ENCODE results near the gene RPTOR.
A peak's percentile ranks its signal among the peaks of the same experiment; 100 is the strongest.
"Not testable (repeated sequence)": the region's sequence is repeated elsewhere in the genome, so short reads cannot be mapped to it uniquely, and the experiment has no call there.

Gene RPTOR, protein sequence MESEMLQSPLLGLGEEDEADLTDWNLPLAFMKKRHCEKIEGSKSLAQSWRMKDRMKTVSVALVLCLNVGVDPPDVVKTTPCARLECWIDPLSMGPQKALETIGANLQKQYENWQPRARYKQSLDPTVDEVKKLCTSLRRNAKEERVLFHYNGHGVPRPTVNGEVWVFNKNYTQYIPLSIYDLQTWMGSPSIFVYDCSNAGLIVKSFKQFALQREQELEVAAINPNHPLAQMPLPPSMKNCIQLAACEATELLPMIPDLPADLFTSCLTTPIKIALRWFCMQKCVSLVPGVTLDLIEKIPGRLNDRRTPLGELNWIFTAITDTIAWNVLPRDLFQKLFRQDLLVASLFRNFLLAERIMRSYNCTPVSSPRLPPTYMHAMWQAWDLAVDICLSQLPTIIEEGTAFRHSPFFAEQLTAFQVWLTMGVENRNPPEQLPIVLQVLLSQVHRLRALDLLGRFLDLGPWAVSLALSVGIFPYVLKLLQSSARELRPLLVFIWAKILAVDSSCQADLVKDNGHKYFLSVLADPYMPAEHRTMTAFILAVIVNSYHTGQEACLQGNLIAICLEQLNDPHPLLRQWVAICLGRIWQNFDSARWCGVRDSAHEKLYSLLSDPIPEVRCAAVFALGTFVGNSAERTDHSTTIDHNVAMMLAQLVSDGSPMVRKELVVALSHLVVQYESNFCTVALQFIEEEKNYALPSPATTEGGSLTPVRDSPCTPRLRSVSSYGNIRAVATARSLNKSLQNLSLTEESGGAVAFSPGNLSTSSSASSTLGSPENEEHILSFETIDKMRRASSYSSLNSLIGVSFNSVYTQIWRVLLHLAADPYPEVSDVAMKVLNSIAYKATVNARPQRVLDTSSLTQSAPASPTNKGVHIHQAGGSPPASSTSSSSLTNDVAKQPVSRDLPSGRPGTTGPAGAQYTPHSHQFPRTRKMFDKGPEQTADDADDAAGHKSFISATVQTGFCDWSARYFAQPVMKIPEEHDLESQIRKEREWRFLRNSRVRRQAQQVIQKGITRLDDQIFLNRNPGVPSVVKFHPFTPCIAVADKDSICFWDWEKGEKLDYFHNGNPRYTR (N-terminal part only)

DNA sequence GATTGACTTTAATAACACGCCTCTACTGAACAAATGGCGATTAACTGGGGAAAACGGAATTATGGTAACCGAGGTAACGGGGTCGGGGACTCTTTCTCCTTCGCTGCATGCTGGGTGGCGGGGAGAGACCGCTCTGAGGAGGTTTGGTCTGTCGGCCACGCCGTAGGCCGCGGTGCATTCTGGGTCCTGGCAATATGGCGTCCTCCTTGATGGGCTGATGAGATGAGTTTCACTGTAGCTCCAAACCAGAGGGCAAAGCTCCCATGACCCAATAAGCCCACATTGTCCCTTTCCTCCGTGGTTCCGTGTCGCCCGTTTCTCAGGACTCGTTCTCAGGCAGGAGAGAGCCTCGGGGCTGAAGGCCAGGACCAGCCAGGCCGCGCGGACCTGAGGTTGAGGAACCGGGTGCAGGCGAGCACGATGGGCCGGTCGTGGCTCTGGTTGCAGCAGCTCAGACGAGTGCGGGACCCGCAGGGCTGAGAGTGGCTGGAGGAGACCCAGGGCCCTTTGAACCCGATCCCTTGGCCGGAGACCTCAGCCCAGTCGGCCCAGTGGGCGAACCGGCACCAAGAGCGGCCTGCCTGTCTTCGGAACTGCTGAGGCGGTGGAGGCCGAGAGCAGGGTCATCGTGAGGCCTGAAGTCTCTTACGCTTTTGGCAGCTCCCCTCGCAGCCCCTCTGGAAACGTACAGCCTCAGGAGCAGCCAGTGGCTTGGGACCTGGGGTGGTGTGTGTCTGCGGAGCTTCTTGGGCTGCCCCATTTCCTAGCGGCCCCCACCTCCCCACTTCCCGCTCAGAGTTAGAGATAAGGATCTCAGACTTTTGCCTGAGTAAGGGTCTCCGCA, at the start of gene RPTOR:
TSS of gene RPTOR (plus strand) at position 184 of the 844 bp plus-strand sequence. CDS start 792 bp downstream, outside the sequence.
- DNase-seq, result peak; percentile 91

- no peak for DNase-seq
Observed at GRCh38 chr17:80497726-80498241, 46.9 kb upstream of the RPTOR start.

GRCh38 chr17:80498242-80498919, 46.3 kb upstream of the RPTOR start:
- no peak for DNase-seq

DNA sequence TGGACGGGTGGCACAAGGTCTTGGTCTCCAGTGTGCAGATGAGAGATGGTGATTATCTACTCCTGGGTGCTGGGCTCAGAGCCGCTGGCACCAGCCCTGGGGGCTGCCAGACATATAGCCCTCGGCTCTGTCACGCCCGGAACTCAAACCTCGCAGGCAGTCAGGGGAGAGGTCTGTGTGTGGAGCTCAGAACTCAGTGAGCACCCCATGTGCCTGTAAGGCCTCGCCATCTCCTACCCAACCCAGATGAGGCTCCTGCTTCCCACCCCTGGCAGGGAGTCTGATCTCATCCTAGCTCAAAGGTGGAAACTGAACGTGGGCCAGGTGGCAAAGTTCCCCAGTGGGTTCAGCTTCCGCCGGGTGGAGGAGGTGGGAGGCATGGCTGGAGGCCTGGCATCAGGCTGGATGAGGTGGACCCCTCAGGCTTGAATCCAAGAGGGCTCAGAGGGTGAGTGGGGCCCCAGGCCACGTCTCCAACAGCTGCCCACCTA, 45.7 kb upstream of the RPTOR start:
- no peak for DNase-seq

DNA sequence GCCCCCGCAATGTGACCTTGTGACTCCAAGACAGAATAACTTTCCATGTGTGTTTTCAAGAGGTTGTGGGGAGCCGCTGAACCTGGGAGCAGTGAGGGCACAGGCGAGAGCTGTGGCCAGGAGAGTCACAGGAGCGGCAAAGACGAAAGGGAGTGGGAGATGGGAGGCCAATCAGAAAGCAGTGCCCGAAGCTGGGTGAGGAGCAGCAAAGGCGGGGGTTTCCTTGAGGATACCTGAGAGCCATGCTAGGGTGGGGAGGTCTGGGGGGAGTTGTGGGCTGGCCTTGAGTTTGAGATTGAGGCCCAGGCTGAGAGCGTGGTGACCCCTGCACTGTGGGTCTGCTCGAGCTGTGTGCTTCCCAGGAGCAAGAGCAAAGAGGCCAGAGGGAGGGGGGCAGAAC, 45.1 kb upstream of the RPTOR start:
- DNase-seq, result no peak

- DNase-seq, result no peak
Observed at GRCh38 chr17:80499961-80500665, 44.5 kb upstream of the RPTOR start.

- DNase-seq, result no peak
Observed at GRCh38 chr17:80501741-80502577, 42.7 kb upstream of the RPTOR start.

- DNase-seq, result no peak
Observed at GRCh38 chr17:80502578-80502877, 42.1 kb upstream of the RPTOR start.

GRCh38 chr17:80503031-80503430, 41.6 kb upstream of the RPTOR start:
- no peak for DNase-seq

GRCh38 chr17:80503921-80504320, 40.7 kb upstream of the RPTOR start:
- no peak for DNase-seq

GRCh38 chr17:80504686-80505413, 39.8 kb upstream of the RPTOR start:
- DNase-seq, result no peak

DNA sequence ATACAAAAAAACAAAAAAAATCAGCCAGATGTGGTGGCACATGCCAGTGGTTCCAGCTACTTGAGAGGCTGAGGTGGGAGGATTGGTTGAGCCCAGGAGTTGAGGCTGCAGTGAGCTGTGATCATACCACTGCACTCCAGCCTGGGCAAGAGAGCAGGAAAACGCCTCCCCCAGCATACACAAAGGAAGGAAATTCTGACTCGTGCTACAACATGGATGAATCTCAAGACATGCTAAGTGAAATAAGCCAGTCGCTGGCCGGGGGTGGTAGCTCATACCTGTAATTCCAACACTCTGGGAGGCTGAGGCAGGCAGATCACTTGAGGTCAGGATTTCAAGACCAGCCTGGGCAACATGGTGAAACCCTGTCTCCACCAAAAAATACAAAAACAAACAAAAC, 37.5 kb upstream of the RPTOR start:
- not testable (repeated sequence) for DNase-seq

DNA sequence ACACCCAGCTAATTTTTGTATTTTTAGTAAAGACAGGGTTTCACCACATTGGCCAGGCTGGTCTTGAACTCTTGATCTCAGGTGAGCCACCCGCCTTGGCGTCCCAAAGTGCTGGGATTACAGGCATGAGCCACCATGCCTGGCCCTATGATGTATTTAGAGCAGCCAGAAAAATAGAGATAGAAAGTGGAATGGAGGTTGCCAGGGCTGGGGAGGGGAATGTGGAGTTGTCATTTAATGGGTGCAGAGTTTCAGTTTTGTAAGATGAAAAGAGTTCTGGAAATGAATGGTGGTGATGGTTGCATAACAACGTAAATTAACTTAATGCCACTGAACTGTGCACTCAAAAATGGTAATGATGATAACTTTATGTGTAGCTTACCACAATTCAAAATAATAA, 36.7 kb upstream of the RPTOR start:
- no peak for DNase-seq

- DNase-seq, result no peak
Observed at GRCh38 chr17:80509311-80509710, 35.3 kb upstream of the RPTOR start.

- no peak for DNase-seq
Observed at GRCh38 chr17:80510132-80510531, 34.5 kb upstream of the RPTOR start.

GRCh38 chr17:80510772-80511171, 33.9 kb upstream of the RPTOR start:
- DNase-seq, result no peak

DNA sequence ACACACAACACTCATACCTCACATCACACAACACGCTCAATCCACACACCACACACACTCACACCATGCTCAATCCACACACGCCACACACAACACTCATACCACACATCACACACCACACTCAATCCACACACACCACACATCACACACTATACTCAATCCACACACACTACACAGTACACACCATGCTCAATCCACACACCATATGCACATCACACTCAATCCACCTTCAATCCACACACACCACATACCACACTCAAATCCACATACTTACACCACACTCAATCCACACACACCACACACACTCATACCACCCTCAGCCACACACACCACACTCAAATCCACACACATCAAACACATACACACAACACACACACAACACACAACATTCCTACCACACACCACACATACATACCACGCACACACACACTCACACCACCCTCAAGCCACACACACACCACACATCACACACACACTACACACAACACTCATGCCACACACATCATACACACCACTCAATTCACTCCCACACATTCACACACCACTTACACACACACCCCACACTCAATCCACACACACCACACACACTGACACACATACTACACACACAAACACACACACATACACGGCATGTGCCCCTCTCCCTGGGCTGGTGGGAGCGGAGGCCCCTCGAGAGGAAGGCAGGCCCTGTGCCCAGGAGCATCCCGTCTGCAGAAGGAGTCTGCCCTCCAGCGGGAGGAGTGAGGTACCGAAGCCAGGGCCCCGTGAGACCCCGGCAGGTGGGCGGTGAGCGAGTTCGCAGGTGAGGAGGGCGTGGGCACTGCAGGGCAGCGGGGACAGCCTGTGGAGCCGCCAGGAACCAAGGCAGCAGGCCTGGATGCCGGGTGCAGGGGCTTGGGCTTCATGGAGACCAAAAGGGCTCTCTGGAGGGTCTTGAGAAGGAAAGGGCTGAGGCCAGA, 33.1 kb upstream of the RPTOR start:
- no peak for DNase-seq

DNA sequence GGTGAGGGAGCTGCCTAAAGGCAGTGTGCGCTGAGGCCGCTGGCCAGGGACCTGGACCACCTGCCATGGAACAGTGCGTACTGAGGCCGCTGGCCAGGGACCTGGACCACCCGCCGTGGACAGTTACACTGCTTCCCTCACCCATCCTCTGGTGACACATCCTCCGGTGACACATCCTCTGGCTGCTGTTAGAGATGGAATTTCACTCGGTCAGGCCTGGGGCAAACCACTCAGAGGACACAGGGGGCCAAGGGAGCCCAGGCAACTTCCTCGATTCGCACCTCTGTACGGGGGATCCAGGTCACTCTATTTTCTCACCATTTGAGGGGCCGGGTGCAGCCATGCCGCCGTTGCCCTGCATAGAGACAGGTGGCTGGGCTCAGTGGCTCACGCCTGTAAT, 32.4 kb upstream of the RPTOR start:
- no peak for DNase-seq

All from NCI-H1694 (cell line).